ENCODE results near the gene PRKD2. TPM values are rescaled to one million over a fixed set of nuclear protein-coding genes. Genes with fewer than 3 reads are reported as not detected.

PRKD2 gene
- total and polyA plus RNA-seq, 10 of the 15 experiments (the other 5 are each of a cell fraction or from before 2014, with no cell fraction given), result 2.3 to 98.8 (median 32.9) TPM

DNA sequence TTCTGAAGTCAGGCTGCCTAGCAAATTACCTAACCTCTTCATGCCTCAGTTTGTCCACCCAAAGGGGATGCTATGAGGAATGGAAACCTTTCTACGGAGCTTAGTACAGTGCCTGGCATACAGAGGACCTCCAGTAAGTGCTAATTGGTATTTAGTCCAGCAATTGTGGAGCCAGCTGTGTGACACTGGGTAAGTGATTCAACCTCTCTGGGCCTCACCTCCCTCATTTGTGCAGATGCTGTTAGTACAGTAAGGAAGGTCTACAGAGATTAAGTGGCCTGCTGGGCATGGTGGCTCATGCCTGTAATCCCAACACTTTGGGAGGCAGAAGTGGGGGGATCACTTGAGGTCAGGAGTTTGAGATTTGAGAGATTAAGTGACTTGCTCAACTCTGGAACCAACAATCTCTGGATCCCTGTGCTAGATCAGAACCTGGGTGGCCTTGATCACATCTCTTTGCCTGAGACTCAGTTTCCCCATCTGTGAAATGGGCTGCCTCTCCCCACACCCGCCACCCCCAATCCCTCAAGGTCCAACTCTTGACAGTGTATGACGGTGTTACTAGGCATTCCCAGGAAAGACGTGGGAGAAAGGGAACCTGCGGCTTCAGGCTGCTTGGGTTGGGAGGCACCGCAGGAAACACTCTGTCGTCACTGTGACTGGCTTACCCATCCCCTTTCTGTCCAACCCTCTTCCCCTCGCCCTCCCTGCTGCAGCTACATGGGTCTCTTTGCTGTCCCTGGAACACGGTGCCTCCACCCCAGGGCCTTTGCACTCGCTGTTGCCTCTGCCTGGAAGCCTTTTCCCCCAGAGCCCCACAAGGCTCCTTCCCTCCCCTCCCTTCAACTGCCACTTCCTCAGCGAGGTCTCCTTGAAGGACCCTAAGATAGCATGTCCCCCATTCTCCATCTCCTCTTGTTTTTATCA lies 18.3 kb downstream of the PRKD2 start (continued):
- TF ChIP-seq ASH2L (IDR thresholded peaks at IDR 0.05; ENCODE audit: borderline replicate concordance, low read depth), result no peak

DNA sequence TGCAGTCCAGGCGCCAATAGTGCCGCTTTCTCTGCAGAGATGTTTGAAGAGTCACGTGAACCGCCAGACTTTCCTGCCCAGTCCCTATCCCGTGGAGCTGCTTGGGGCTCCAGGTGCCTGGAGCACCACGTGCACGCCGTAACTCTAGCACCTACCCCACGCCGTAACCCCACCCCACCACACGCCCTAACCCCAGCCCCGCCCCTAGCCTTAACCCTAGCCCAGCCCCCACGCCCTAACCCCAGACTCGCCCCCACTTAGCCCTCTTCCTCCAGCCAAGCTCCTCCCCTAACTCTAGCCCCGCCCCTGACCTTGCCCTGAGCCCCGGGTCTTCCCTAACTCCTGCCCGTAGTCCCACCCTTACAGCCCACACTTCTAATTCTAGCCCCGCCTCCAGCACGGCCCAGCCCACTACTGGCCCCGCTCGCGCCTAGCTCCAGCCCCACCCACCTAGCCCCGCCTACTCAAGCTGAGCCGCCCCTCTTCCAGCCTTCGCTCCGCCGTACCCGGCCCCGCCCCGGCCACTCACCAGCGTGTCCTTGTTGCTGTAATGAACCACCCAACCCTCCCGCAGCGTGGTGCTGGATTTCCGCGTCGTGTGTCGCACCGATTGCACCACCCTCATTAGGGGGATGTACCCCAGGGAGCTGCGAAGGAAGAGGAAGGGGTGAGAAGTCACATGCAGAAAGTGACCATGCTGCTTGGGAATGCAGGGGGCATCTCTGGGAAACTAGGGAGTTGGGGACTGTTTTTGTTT lies 19.5 kb downstream of the PRKD2 start:
- ChIA-PET SMC1A (ENCODE audit: uncharacterized antibody, unreplicated experiment) (interaction anchor here (0.6 kb wide), 1 partner anchor 147 kb away, joined by 3 read pairs; no protein-coding TSS in a partner anchor), POLR2A (no interaction called here), CTCF (interaction anchor here (0.9 kb wide), 1 partner anchor 70 kb away, joined by 5 read pairs; no protein-coding TSS in a partner anchor), RAD21 (ENCODE audit: unreplicated experiment) (no interaction called here)
- Histone ChIP-seq H3K36me3 (ENCODE audit: control insufficient read depth in 2 of 2, insufficient read depth in 2 of 2, low read length in 1 of 2) (peaks cover 37 to 44% of the 10 kb centered on the region in 2 experiments; a peak in 3 of 4 replicates), H4K20me1 (ENCODE audit: control insufficient read depth, insufficient read depth) (no peaks in the 10 kb centered on the region), H2AFZ (ENCODE audit: control insufficient read depth, low read depth, low read length) (no peak overlapping the region), H3K4me3 (no peak overlapping the region), H3K27me3 (replicated peaks in 1 of 2; ENCODE audit: control insufficient read depth in 2 of 2, insufficient read depth in 2 of 2, low read length in 1 of 2) (no peaks in the 10 kb centered on the region), H3K79me2 (ENCODE audit: control insufficient read depth, insufficient read depth, low read length) (no peaks in the 10 kb centered on the region), H3K9me3 (replicated peaks; ENCODE audit: control insufficient read depth, insufficient read depth, low read length) (no peaks in the 10 kb centered on the region; the same call in 2 of the 3 replicates), H3K4me1 (ENCODE audit: control insufficient read depth, insufficient read depth, low read length) (no peaks in the 10 kb centered on the region), H3K4me2 (ENCODE audit: control insufficient read depth, insufficient read depth) (no peak overlapping the region), H3K9ac (ENCODE audit: control insufficient read depth, insufficient read depth, low read length) (no peak overlapping the region), H3K27ac (ENCODE audit: control insufficient read depth, insufficient read depth) (no peak overlapping the region)
- in situ Hi-C loops (cut with MboI), result no loop called here
- ATAC-seq (peak; percentile 42), DNase-seq (ENCODE audit: low read depth, low spot score) (no peak), FAIRE-seq (no peak)
- no TSS peak for BruUV-seq (replicated peaks)
- TF ChIP-seq HCFC1 (IDR thresholded peaks at IDR 0.05; ENCODE audit: low read length), result no peak
- no peak for TF ChIP-seq SREBF1 (IDR thresholded peaks at IDR 0.05; ENCODE audit: low read length)
- peak; percentile 15 for TF ChIP-seq POLR2A (IDR thresholded peaks at IDR 0.05; ENCODE audit: low read depth, low read length)
- no peak for TF ChIP-seq KAT2A (conservative IDR thresholded peaks at IDR 0.05; ENCODE audit: control insufficient read depth, low read depth, low read length)
- WGBS (ENCODE audit: insufficient coverage, insufficient replicate concordance, low lambda C conversion rate, missing lambda C conversion rate), result 97% methylated on average over 31 of the region's 39 CpGs
- intact Hi-C loops (cut with micrococcal nuclease; ENCODE audit: unreplicated experiment), result no loop called here

All from GM12878 (cell line).